K562 (cell line): ENCODE results near the gene SYMPK. TPM values are rescaled to one million over a fixed set of nuclear protein-coding genes. Genes with fewer than 3 reads are reported as not detected.
A peak's percentile ranks its signal among the peaks of the same experiment; 100 is the strongest.

Experiments used
- CEBPG ChIP-seq, 3 experiments: fragments of 200-800 bp in 1 of 3; sonication (Bioruptor generic) in 1 of 3; sonication (generic) in 1 of 3; formaldehyde crosslinking in 1 of 3; IDR thresholded peaks in 2 of 3; conservative IDR thresholded peaks in 1 of 3; 2 replicates each; pipeline versions ENCODE4 v1.6.1 to v1.8.0; 2016 to 2022; ENCODE audit warnings: missing compliant biosample characterization in 2 of 3, missing genetic modification characterization in 2 of 3, mild to moderate bottlenecking in 1 of 3, missing genetic modification reagents in 1 of 3
- ERF ChIP-seq: fragments of 450-650 bp; formaldehyde crosslinking; IDR thresholded peaks from 2 replicates; pipeline ENCODE4 v1.4.0; 2020; ENCODE audit warnings: mild to moderate bottlenecking, mixed read lengths
- ILF3 ChIP-seq: fragments of 450-650 bp; IDR thresholded peaks from 2 replicates; pipeline ENCODE4 v1.6.1; 2018; ENCODE audit warnings: antibody characterized with exemption, mild to moderate bottlenecking, moderate library complexity, borderline replicate concordance
- LARP7 ChIP-seq: fragments of 450-650 bp; IDR thresholded peaks from 2 replicates; pipeline ENCODE4 v1.6.1; 2016
- MNT ChIP-seq, 2 experiments: fragments of 450-650 bp; conservative IDR thresholded peaks; 2 replicates each; pipeline ENCODE4 v1.6.1; 2017; ENCODE audit warnings: mild to moderate bottlenecking in 2 of 2, moderate library complexity in 2 of 2
- NCOR1 ChIP-seq: fragments of 450-650 bp; IDR thresholded peaks from 2 replicates; pipeline ENCODE4 v1.6.1; 2016; ENCODE audit warnings: mild to moderate bottlenecking, moderate library complexity
- PURB ChIP-seq: sonication (generic); formaldehyde crosslinking; IDR thresholded peaks from 2 replicates; pipeline ENCODE4 v1.9.0; 2021; ENCODE audit warnings: low read depth, mild to moderate bottlenecking, missing genetic modification reagents
- TCF3 ChIP-seq: sonication (generic); formaldehyde crosslinking; IDR thresholded peaks from 2 replicates; pipeline ENCODE4 v1.4.0; 2020; ENCODE audit warnings: mild to moderate bottlenecking, missing genetic modification reagents
- TFAP4 ChIP-seq: sonication (generic); formaldehyde crosslinking; IDR thresholded peaks from 2 replicates; pipeline ENCODE4 v1.8.0; 2022; ENCODE audit warnings: missing genetic modification reagents, mild to moderate bottlenecking, moderate library complexity, borderline replicate concordance
- TRIM28 ChIP-seq: fragments of 450-650 bp; IDR thresholded peaks from 2 replicates; pipeline ENCODE4 v1.6.1; 2017
- TSHZ1 ChIP-seq: fragments of 250-450 bp; sonication (Bioruptor Pico); IDR thresholded peaks from 2 replicates; pipeline ENCODE4 v1.4.0; 2020; ENCODE audit warnings: mild to moderate bottlenecking, moderate library complexity
- VEZF1 ChIP-seq: fragments of 200-800 bp; sonication (Bioruptor generic); IDR thresholded peaks from 2 replicates; pipeline ENCODE4 v1.6.1; 2017; ENCODE audit warnings: missing genetic modification characterization, missing compliant biosample characterization
- YY1 ChIP-seq, 3 experiments: IDR thresholded peaks; 2 replicates each; pipeline ENCODE4 v1.6.1; 2011; ENCODE audit warnings: low read length in 2 of 3, mild to moderate bottlenecking in 2 of 3, moderate library complexity in 2 of 3, borderline replicate concordance in 1 of 3, control low read depth in 1 of 3, low read depth in 1 of 3; ENCODE audit not compliant: insufficient read depth in 3 of 3, insufficient replicate concordance in 2 of 3, control insufficient read depth in 1 of 3, insufficient read length in 1 of 3; ENCODE audit errors: extremely low read depth in 1 of 3
- ZNF518B ChIP-seq: fragments of 250-450 bp; sonication (Bioruptor Pico); IDR thresholded peaks from 2 replicates; pipeline ENCODE4 v1.5.0; 2021; ENCODE audit warnings: mild to moderate bottlenecking, moderate library complexity
- ZNF696 ChIP-seq: fragments of 250-450 bp; sonication (Bioruptor Pico); conservative IDR thresholded peaks from 2 replicates; pipeline ENCODE4 v1.4.0; 2020; ENCODE audit warnings: mild to moderate bottlenecking, moderate library complexity
- polyA plus RNA-seq, 8 experiments: library from polyadenylated mRNA; depleted of rRNA in 4 of 8; stranded (reverse) in 5 of 8; unstranded in 3 of 8; fragments of >200 nt; fragmentation: Nextera tagmentation in 2 of 8; fragmentation: Illumina TruSeq in 1 of 8; extraction: Ambion mirVana in 2 of 8; extraction: Trizol in 1 of 8; gene quantifications; 2 replicates each; pipeline versions ENCODE4 v1.2.1 to v1.2.3, GENCODE V29; 2011 to 2014; ENCODE audit warnings: inconsistent platforms in 1 of 8, missing spikeins in 1 of 8
- total RNA-seq, 7 experiments: library from RNA; depleted of rRNA in 6 of 7; stranded (reverse); fragments of >200 nt in 6 of 7; fragmentation: Illumina TruSeq in 2 of 7; extraction: Trizol in 2 of 7; gene quantifications; 2 replicates each; pipeline versions ENCODE4 v1.2.1 to v1.2.3, GENCODE V29; 2011 to 2021; ENCODE audit warnings: low replicate concordance in 1 of 7

Gene SYMPK
- total and polyA plus RNA-seq, 9 of the 15 experiments (the other 6 are each of a cell fraction or from before 2014, with no cell fraction given): 0.73 to 95.5 (median 58.4) TPM

- TF ChIP-seq ZNF518B (CRISPR knock-in tag) (no peak), ILF3 (no peak), PURB (CRISPR knock-in tag) (no peak), VEZF1 (CRISPR knock-in tag) (no peak), NCOR1 (peak; percentile 66), TRIM28 (no peak), TFAP4 (CRISPR knock-in tag) (peak; percentile 81), ZNF696 (CRISPR knock-in tag) (no peak), TSHZ1 (CRISPR knock-in tag) (no peak), TCF3 (CRISPR knock-in tag) (peak; percentile 85), LARP7 (no peak), MNT (conservative IDR thresholded peaks at IDR 0.05) (no peak), YY1 (IDR thresholded peaks at IDR 0.05; ENCODE audit: borderline replicate concordance in 1 of 3, control insufficient read depth in 1 of 3, extremely low read depth in 1 of 3, insufficient read depth in 3 of 3, insufficient read length in 1 of 3, insufficient replicate concordance in 2 of 3, low read depth in 1 of 3, low read length in 2 of 3) (no peak), CEBPG (CRISPR knock-in tag; IDR thresholded peaks at IDR 0.05) (no peak), CEBPG (tag; conservative IDR thresholded peaks at IDR 0.05 in 1 of 2, IDR thresholded peaks at IDR 0.05 in 1 of 2) (no peak), ERF (CRISPR knock-in tag) (no peak)
Measured at GRCh38 chr19:45889210-45889885, 26.4 kb upstream of the SYMPK start (continued).
